HepG2 (cell line): ENCODE data around the gene FLOT2. TPM values are rescaled to one million over a fixed set of nuclear protein-coding genes. Genes with fewer than 3 reads are reported as not detected.
A peak's percentile ranks its signal among the peaks of the same experiment; 100 is the strongest.

Source experiments
- ARID3A ChIP-seq: IDR thresholded peaks from 2 replicates; pipeline ENCODE4 v1.6.1; 2012; ENCODE audit warnings: low read depth, low read length, improper control_type of control experiment
- ATF3 ChIP-seq: sonication (generic); formaldehyde crosslinking; IDR thresholded peaks from 2 replicates; pipeline ENCODE4 v1.4.0; 2020; ENCODE audit warnings: missing genetic modification reagents
- ATF4 ChIP-seq, 2 experiments: fragments of 450-650 bp in 1 of 2; sonication (generic) in 1 of 2; formaldehyde crosslinking; IDR thresholded peaks; 2 replicates each; pipeline versions ENCODE4 v1.5.0 to v1.8.0; 2020 to 2022; ENCODE audit warnings: mild to moderate bottlenecking in 1 of 2, missing genetic modification reagents in 1 of 2
- CCAR2 ChIP-seq: fragments of 200-400 bp; formaldehyde crosslinking; optimal IDR thresholded peaks from 2 replicates; pipeline ENCODE3; 2018; ENCODE audit warnings: low read depth, mild to moderate bottlenecking, low read length, moderate library complexity
- FOXM1 ChIP-seq: sonication (generic); formaldehyde crosslinking; IDR thresholded peaks from 2 replicates; pipeline ENCODE4 v1.5.0; 2020; ENCODE audit warnings: missing genetic modification reagents
- HNRNPUL1 ChIP-seq: fragments of 200-400 bp; formaldehyde crosslinking; IDR thresholded peaks from 2 replicates; pipeline ENCODE4 v1.6.1; 2017; ENCODE audit warnings: low read depth, mild to moderate bottlenecking, low read length, moderate library complexity
- HOXA5 ChIP-seq: sonication (generic); formaldehyde crosslinking; IDR thresholded peaks from 2 replicates; pipeline ENCODE4 v1.4.0; 2020; ENCODE audit warnings: missing genetic modification reagents
- HOXA9 ChIP-seq: sonication (generic); formaldehyde crosslinking; IDR thresholded peaks from 2 replicates; pipeline ENCODE4 v1.8.1; 2022; ENCODE audit warnings: missing genetic modification reagents, mild to moderate bottlenecking, moderate library complexity, borderline replicate concordance
- IRF2 ChIP-seq: IDR thresholded peaks from 2 replicates; pipeline ENCODE4 v1.6.1; 2018; ENCODE audit warnings: missing genetic modification reagents, missing compliant biosample characterization
- KDM4B ChIP-seq: sonication (generic); formaldehyde crosslinking; IDR thresholded peaks from 2 replicates; pipeline ENCODE4 v1.4.0; 2020; ENCODE audit warnings: missing genetic modification reagents
- MAFF ChIP-seq: IDR thresholded peaks from 2 replicates; pipeline ENCODE4 v1.6.1; 2011; ENCODE audit warnings: low read depth, low read length, improper control_type of control experiment
- MIER2 ChIP-seq: IDR thresholded peaks from 2 replicates; pipeline ENCODE4 v1.6.1; 2016; ENCODE audit warnings: missing biosample characterization, missing genetic modification reagents
- PATZ1 ChIP-seq: sonication (generic); formaldehyde crosslinking; IDR thresholded peaks from 2 replicates; pipeline ENCODE4 v1.4.0; 2020; ENCODE audit warnings: missing genetic modification reagents
- RAD21 ChIP-seq: fragments of 450-650 bp; formaldehyde crosslinking; IDR thresholded peaks from 2 replicates; pipeline ENCODE4 v1.5.0; 2020; ENCODE audit warnings: mild to moderate bottlenecking
- RAD51 ChIP-seq: fragments of 450-650 bp; IDR thresholded peaks from 2 replicates; pipeline ENCODE4 v1.6.1; 2016; ENCODE audit warnings: borderline replicate concordance
- RARA ChIP-seq: IDR thresholded peaks from 2 replicates; pipeline ENCODE4 v1.6.1; 2016; ENCODE audit warnings: missing genetic modification reagents, missing compliant biosample characterization
- RORA ChIP-seq: sonication (generic); formaldehyde crosslinking; IDR thresholded peaks from 2 replicates; pipeline ENCODE4 v1.5.0; 2020; ENCODE audit warnings: mild to moderate bottlenecking, missing genetic modification reagents, moderate library complexity
- SIX1 ChIP-seq: sonication (generic); formaldehyde crosslinking; IDR thresholded peaks from 2 replicates; pipeline ENCODE4 v1.4.0; 2020; ENCODE audit warnings: missing genetic modification reagents, borderline replicate concordance
- TBX3 ChIP-seq: fragments of 450-650 bp; IDR thresholded peaks from 2 replicates; pipeline ENCODE4 v1.6.1; 2017; ENCODE audit warnings: antibody characterized with exemption, mild to moderate bottlenecking, inconsistent platforms, borderline replicate concordance
- TFDP1 ChIP-seq: IDR thresholded peaks from 2 replicates; pipeline ENCODE4 v1.6.1; 2016; ENCODE audit warnings: missing compliant biosample characterization, missing genetic modification reagents, borderline replicate concordance
- U2AF2 ChIP-seq: fragments of 200-400 bp; formaldehyde crosslinking; IDR thresholded peaks from 2 replicates; pipeline ENCODE4 v1.6.1; 2017; ENCODE audit warnings: low read depth, mild to moderate bottlenecking, low read length
- ZNF143 ChIP-seq: sonication (generic); formaldehyde crosslinking; IDR thresholded peaks from 2 replicates; pipeline ENCODE4 v1.4.0; 2020; ENCODE audit warnings: missing genetic modification reagents
- ZNF230 ChIP-seq: sonication (generic); formaldehyde crosslinking; IDR thresholded peaks from 2 replicates; pipeline ENCODE4 v1.4.0; 2020; ENCODE audit warnings: mild to moderate bottlenecking, missing genetic modification reagents
- ZNF382 ChIP-seq: sonication (generic); formaldehyde crosslinking; IDR thresholded peaks from 2 replicates; pipeline ENCODE4 v1.5.0; 2020; ENCODE audit warnings: missing genetic modification reagents, mild to moderate bottlenecking, borderline replicate concordance
- ZNF496 ChIP-seq: sonication (generic); formaldehyde crosslinking; IDR thresholded peaks from 2 replicates; pipeline ENCODE4 v1.8.1; 2023; ENCODE audit warnings: mild to moderate bottlenecking, moderate library complexity, missing genetic modification reagents; ENCODE audit not compliant: insufficient replicate concordance
- polyA plus RNA-seq, 8 experiments: library from polyadenylated mRNA; depleted of rRNA in 3 of 8; stranded (reverse) in 7 of 8; unstranded in 1 of 8; fragments of >200 nt; fragmentation: Illumina TruSeq in 4 of 8; extraction: Trizol in 4 of 8; gene quantifications; 2 replicates each; pipeline versions ENCODE4 v1.2.1 to v1.2.3, GENCODE V29; 2011 to 2016; ENCODE audit warnings: low read depth in 4 of 8, missing spikeins in 1 of 8, mixed read lengths in 1 of 8; ENCODE audit not compliant: insufficient read depth in 1 of 8
- total RNA-seq, 5 experiments: library from RNA; depleted of rRNA; stranded (reverse); fragments of >200 nt; fragmentation: Illumina TruSeq; extraction: Trizol; gene quantifications; 2 replicates each; pipeline ENCODE4 v1.2.3, GENCODE V29; 2016; ENCODE audit warnings: low read depth in 1 of 5

FLOT2 gene
- total and polyA plus RNA-seq, 2 of the 13 experiments (the other 11 are each of a cell fraction or from before 2014, with no cell fraction given) = 54.3 to 54.5 TPM

- 0 out of 2 replicates have a peak, but pooled peaks have one; percentile 64 for TF ChIP-seq HOXA5 (CRISPR knock-in tag)
- TF ChIP-seq HOXA9 (CRISPR knock-in tag) = no peak
- TF ChIP-seq ZNF382 (CRISPR knock-in tag) = no peak
- no peak for TF ChIP-seq ZNF496 (CRISPR knock-in tag)
- TF ChIP-seq RORA (CRISPR knock-in tag) = no peak
- TF ChIP-seq RARA (CRISPR knock-in tag) = no peak
- TF ChIP-seq MAFF = peak; percentile 56; the same call in 1 of the 2 replicates
- TF ChIP-seq TBX3 = peak; percentile 82; the same call in 1 of the 2 replicates
- 0 out of 2 replicates have a peak, but pooled peaks have one; percentile 55 for TF ChIP-seq MIER2
- TF ChIP-seq KDM4B (CRISPR knock-in tag) = no peak
- TF ChIP-seq ZNF230 (CRISPR knock-in tag) = no peak
- no peak for TF ChIP-seq SIX1 (CRISPR knock-in tag)
- no peak for TF ChIP-seq IRF2 (CRISPR knock-in tag)
- peak in 1 of 2 experiments; percentile 83; a peak in 2 of 4 replicates for TF ChIP-seq ATF4 (CRISPR knock-in tag; IDR thresholded peaks at IDR 0.05)
- no peak for TF ChIP-seq FOXM1
- TF ChIP-seq ARID3A = no peak
- TF ChIP-seq TFDP1 (CRISPR knock-in tag) = peak; percentile 20; the same call in 1 of the 2 replicates
- peak; percentile 58; the same call in 1 of the 2 replicates for TF ChIP-seq ATF3
- TF ChIP-seq CCAR2 = no peak
- TF ChIP-seq ZNF143 = no peak
- TF ChIP-seq U2AF2 = no peak
- TF ChIP-seq PATZ1 (CRISPR knock-in tag) = peak; percentile 63
- no peak for TF ChIP-seq HNRNPUL1
- TF ChIP-seq RAD21 (CRISPR knock-in tag) = no peak
- TF ChIP-seq RAD51 = no peak
Observed at GRCh38 chr17:28937044-28937729, 39.7 kb upstream of the FLOT2 start (continued).
